Measurements from ENCODE around the gene CACNA2D2. TPM values are rescaled to one million over a fixed set of nuclear protein-coding genes. Genes with fewer than 3 reads are reported as not detected.

Gene CACNA2D2
- total RNA-seq, 1 donor from 2014 or later, result 4.3 TPM

DNA sequence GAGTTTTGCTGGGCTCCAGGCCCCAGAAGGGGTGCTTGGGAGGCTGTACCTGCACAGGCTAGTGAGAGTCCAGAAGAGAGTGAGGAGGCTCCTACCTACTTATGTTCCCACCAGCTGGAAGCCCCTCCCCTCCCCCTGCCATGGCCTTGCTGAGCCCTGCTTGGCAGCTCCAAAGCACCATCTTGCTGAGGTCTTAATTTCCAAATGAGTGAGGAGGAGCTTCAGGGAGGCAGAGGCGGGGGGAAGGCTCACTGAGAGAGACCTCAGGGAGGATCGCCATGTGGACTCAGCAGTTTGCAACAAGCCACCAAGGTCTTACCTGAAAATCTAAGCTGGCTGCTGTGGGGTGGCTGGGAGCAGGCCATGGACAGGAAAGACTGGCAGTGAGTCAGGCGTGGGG is 8.7 kb upstream of the CACNA2D2 start:
- Histone ChIP-seq H3K4me2 (no peak overlapping the region), H3K9me3 (ENCODE audit: low read depth) (no peaks in the 10 kb centered on the region), H3K27me3 (no peaks in the 10 kb centered on the region), H3K27ac (no peak overlapping the region), H3K36me3 (no peaks in the 10 kb centered on the region), H3K4me1 (peaks cover 30% of the 10 kb centered on the region), H4K20me1 (ENCODE audit: low read depth) (no peaks in the 10 kb centered on the region), H3F3A (ENCODE audit: low read depth) (peaks cover 26% of the 10 kb centered on the region), H3K79me2 (ENCODE audit: low read depth) (no peaks in the 10 kb centered on the region), H3K4me3 (no peak overlapping the region), H3K9ac (no peak overlapping the region), H2AFZ (replicated peaks) (no peak overlapping the region)
- Mint-ChIP-seq H3K4me1 (peaks cover 35% of the 10 kb centered on the region), H3K27me3 (ENCODE audit: insufficient read depth, low read depth) (peaks cover 19% of the 10 kb centered on the region), H3K36me3 (no peaks in the 10 kb centered on the region), H3K4me3 (no peak overlapping the region), H3K27ac (no peak overlapping the region), H3K9me3 (no peaks in the 10 kb centered on the region)
- no peak for DNase-seq (ENCODE audit: low spot score)
- TF ChIP-seq EZH2phosphoT487 (IDR thresholded peaks at IDR 0.05), result no peak
- no peak for TF ChIP-seq EZH2 (IDR thresholded peaks at IDR 0.05)
- TF ChIP-seq CTCF (IDR thresholded peaks at IDR 0.05), result no peak

- H3K27ac ChIP-seq, result no peak overlapping the region
- H3F3A ChIP-seq (ENCODE audit: low read depth), result peaks cover 8% of the 10 kb centered on the region
- no peak overlapping the region for H3K9ac ChIP-seq
- Mint-ChIP-seq H3K27me3 (ENCODE audit: insufficient read depth, low read depth) (peaks cover 15% of the 10 kb centered on the region), H3K4me1 (peaks cover 17% of the 10 kb centered on the region), H3K27ac (peak overlapping the region; percentile 38), H3K36me3 (no peaks in the 10 kb centered on the region), H3K4me3 (peak overlapping the region; percentile 70), H3K9me3 (no peaks in the 10 kb centered on the region)
- no peak overlapping the region for H3K4me3 ChIP-seq
- TF ChIP-seq EZH2phosphoT487 (IDR thresholded peaks at IDR 0.05) (no peak), CTCF (IDR thresholded peaks at IDR 0.05) (no peak), EZH2 (IDR thresholded peaks at IDR 0.05) (no peak)
- H3K79me2 ChIP-seq (ENCODE audit: low read depth), result no peaks in the 10 kb centered on the region
- no peaks in the 10 kb centered on the region for H3K27me3 ChIP-seq
- no peak for DNase-seq (ENCODE audit: low spot score)
- no peaks in the 10 kb centered on the region for H4K20me1 ChIP-seq (ENCODE audit: low read depth)
- no peak overlapping the region for H3K4me2 ChIP-seq
- no peaks in the 10 kb centered on the region for H3K36me3 ChIP-seq
- H3K9me3 ChIP-seq (ENCODE audit: low read depth), result no peaks in the 10 kb centered on the region
- H3K4me1 ChIP-seq, result peaks cover 12% of the 10 kb centered on the region
- H2AFZ ChIP-seq (replicated peaks), result no peak overlapping the region
Measured at GRCh38 chr3:50510325-50510724, 6.9 kb upstream of the CACNA2D2 start.

- H3K9me3 Mint-ChIP-seq, result no peaks in the 10 kb centered on the region
- peaks cover 15% of the 10 kb centered on the region for H3K27me3 Mint-ChIP-seq (ENCODE audit: insufficient read depth, low read depth)
- no peak overlapping the region for H3K4me3 Mint-ChIP-seq
- H3K9me3 ChIP-seq (ENCODE audit: low read depth), result no peaks in the 10 kb centered on the region
- H4K20me1 ChIP-seq (ENCODE audit: low read depth), result no peaks in the 10 kb centered on the region
- H3K27ac ChIP-seq, result no peak overlapping the region
- peak overlapping the region; percentile 30 for H3K27ac Mint-ChIP-seq
- H3K36me3 Mint-ChIP-seq, result no peaks in the 10 kb centered on the region
- H3K36me3 ChIP-seq, result no peaks in the 10 kb centered on the region
- peaks cover 11% of the 10 kb centered on the region for H3K4me1 Mint-ChIP-seq
- TF ChIP-seq CTCF (IDR thresholded peaks at IDR 0.05) (peak; percentile 5), EZH2phosphoT487 (IDR thresholded peaks at IDR 0.05) (no peak)
- no peak for DNase-seq (ENCODE audit: low spot score)
- H3K4me1 ChIP-seq, result peaks cover 6% of the 10 kb centered on the region
- H3F3A ChIP-seq (ENCODE audit: low read depth), result peaks cover 2% of the 10 kb centered on the region
- H2AFZ ChIP-seq (replicated peaks), result no peak overlapping the region
- H3K4me3 ChIP-seq, result no peak overlapping the region
- H3K79me2 ChIP-seq (ENCODE audit: low read depth), result no peaks in the 10 kb centered on the region
- peaks cover 4% of the 10 kb centered on the region for H3K27me3 ChIP-seq
- no peak overlapping the region for H3K4me2 ChIP-seq
- no peak overlapping the region for H3K9ac ChIP-seq
Measured at GRCh38 chr3:50509715-50510114, 6.3 kb upstream of the CACNA2D2 start.

Data from neural progenitor cell (in vitro differentiated cells).